Right renal pelvis (tissue), 4 donors: ENCODE measurements around the gene LZTR1. TPM values are rescaled to one million over a fixed set of nuclear protein-coding genes. Genes with fewer than 3 reads are reported as not detected.

Experiments used
- polyA plus RNA-seq, 4 donors: library from polyadenylated mRNA; unstranded; fragments of 120-200 nt; gene quantifications; one replicate each; pipeline ENCODE4 v1.2.1, GENCODE V29; 2013; ENCODE audit not compliant: insufficient read length in 4 of 4

Gene LZTR1
- polyA plus RNA-seq, 4 donors, result 43.3 to 55.0 (median 49.1) TPM

Other genes with a start within 250 kb of the LZTR1 start
- 1 to 10 TPM; 2.5 to 3.8 (median 3.2) TPM for gene SERPIND1, start 208.2 kb upstream of the LZTR1 start, polyA plus RNA-seq
- gene PI4KA, start 123.5 kb upstream of the LZTR1 start, polyA plus RNA-seq, result 10 to 100 TPM; 54.0 to 73.4 (median 63.3) TPM
- gene SNAP29, start 123.3 kb upstream of the LZTR1 start, polyA plus RNA-seq, result 10 to 100 TPM; 28.1 to 33.3 (median 32.3) TPM
- gene CRKL, start 64.9 kb upstream of the LZTR1 start, polyA plus RNA-seq, result 10 to 100 TPM; 61.4 to 71.1 (median 70.5) TPM
- gene AIFM3, start 15.0 kb upstream of the LZTR1 start, polyA plus RNA-seq, result 1 to 10 TPM in 3 of 4 donors, under 1 TPM in 1; 0.93 to 1.3 (median 1.1) TPM
- gene THAP7, start 19.8 kb downstream of the LZTR1 start, polyA plus RNA-seq, result 10 to 100 TPM; 17.9 to 24.1 (median 19.4) TPM
- 1 to 10 TPM; 1.3 to 1.8 (median 1.5) TPM for gene P2RX6, start 32.9 kb downstream of the LZTR1 start, polyA plus RNA-seq
- gene SLC7A4, start 50.3 kb downstream of the LZTR1 start, polyA plus RNA-seq, result 1 to 10 TPM; 1.5 to 1.8 (median 1.5) TPM
- gene LRRC74B, start 63.6 kb downstream of the LZTR1 start, polyA plus RNA-seq, result under 1 TPM; 0.14 to 0.21 (median 0.15) TPM